HG03439 (cell line): ENCODE results near the gene PRUNE2.

Source experiments
- ATAC-seq: cut with Tn5 transposase; IDR thresholded peaks from one replicate; pipeline ENCODE4 v1.9.1; 2021; ENCODE audit warnings: mild to moderate bottlenecking, moderate library complexity; ENCODE audit not compliant: unreplicated experiment

Gene PRUNE2

GRCh38 chr9:76630916-76631315 is 275.0 kb downstream of the PRUNE2 start:
- no peak for ATAC-seq

- ATAC-seq, result no peak
Measured at GRCh38 chr9:76629205-76629990, 276.5 kb downstream of the PRUNE2 start.

GRCh38 chr9:76628155-76628554 is 277.8 kb downstream of the PRUNE2 start:
- ATAC-seq, result no peak

- ATAC-seq, result no peak
Measured at GRCh38 chr9:76626980-76627379, 278.9 kb downstream of the PRUNE2 start.

- ATAC-seq, result no peak
Measured at GRCh38 chr9:76626141-76626540, 279.8 kb downstream of the PRUNE2 start.

- ATAC-seq, result peak; percentile 94
Measured at GRCh38 chr9:76624391-76625048, 281.4 kb downstream of the PRUNE2 start.

- ATAC-seq, result no peak
Measured at GRCh38 chr9:76620996-76621395, 284.9 kb downstream of the PRUNE2 start.

- no peak for ATAC-seq
Measured at GRCh38 chr9:76620581-76620980, 285.3 kb downstream of the PRUNE2 start.

- no peak for ATAC-seq
Measured at GRCh38 chr9:76619640-76620039, 286.3 kb downstream of the PRUNE2 start.

GRCh38 chr9:76619197-76619596 is 286.7 kb downstream of the PRUNE2 start:
- no peak for ATAC-seq

- ATAC-seq, result no peak
Measured at GRCh38 chr9:76618762-76619161, 287.2 kb downstream of the PRUNE2 start.

GRCh38 chr9:76617497-76618175 is 288.3 kb downstream of the PRUNE2 start:
- no peak for ATAC-seq

GRCh38 chr9:76616780-76617179 is 289.1 kb downstream of the PRUNE2 start:
- ATAC-seq, result no peak

- no peak for ATAC-seq
Measured at GRCh38 chr9:76615177-76615603, 290.7 kb downstream of the PRUNE2 start.

GRCh38 chr9:76613974-76614373 is 291.9 kb downstream of the PRUNE2 start:
- ATAC-seq, result no peak

GRCh38 chr9:76613150-76613781 is 292.6 kb downstream of the PRUNE2 start:
- no peak for ATAC-seq

- no peak for ATAC-seq
Measured at GRCh38 chr9:76610011-76610352, 295.9 kb downstream of the PRUNE2 start.

GRCh38 chr9:76609285-76610010 is 296.5 kb downstream of the PRUNE2 start:
- no peak for ATAC-seq

- ATAC-seq, result no peak
Measured at GRCh38 chr9:76608575-76609273, 297.2 kb downstream of the PRUNE2 start.

- ATAC-seq, result no peak
Measured at GRCh38 chr9:76607730-76608436, 298.0 kb downstream of the PRUNE2 start.
